ENCODE measurements around the gene GAB3.

The GAB3 gene

GRCh38 chrX:154655786-154656185, 95.1 kb downstream of the GAB3 start:
- no peaks in the 10 kb centered on the region for H3K27me3 ChIP-seq (ENCODE audit: insufficient read depth, low read length)
- no peaks in the 10 kb centered on the region for H3K9me2 ChIP-seq (ENCODE audit: low read depth, low read length)
- H3K9ac ChIP-seq (ENCODE audit: low read length) = no peak overlapping the region
- TF ChIP-seq CTCF (IDR thresholded peaks at IDR 0.05; ENCODE audit: low read length) (no peak), EZH2 (IDR thresholded peaks at IDR 0.05; ENCODE audit: borderline replicate concordance, low read length) (no peak)
- H3K79me2 ChIP-seq (ENCODE audit: insufficient read depth, low read length) = no peaks in the 10 kb centered on the region
- H3K4me2 ChIP-seq (ENCODE audit: low read length) = no peak overlapping the region
- H3F3A ChIP-seq (ENCODE audit: insufficient read depth, low read length) = no peaks in the 10 kb centered on the region
- H3K4me1 ChIP-seq (ENCODE audit: insufficient read depth, low read length, severe bottlenecking) = no peaks in the 10 kb centered on the region
- H2AFZ ChIP-seq (ENCODE audit: low read length) = no peak overlapping the region
- H3K9me3 ChIP-seq (ENCODE audit: low read length) = no peaks in the 10 kb centered on the region
- H4K20me1 ChIP-seq (ENCODE audit: insufficient read depth, low read length) = no peaks in the 10 kb centered on the region
- no peak overlapping the region for H3K27ac ChIP-seq (ENCODE audit: low read depth, low read length, poor library complexity, severe bottlenecking)
- no peaks in the 10 kb centered on the region for H3K36me3 ChIP-seq (ENCODE audit: insufficient read depth, low read length)
- H3K4me3 ChIP-seq (ENCODE audit: low read depth, low read length, poor library complexity, severe bottlenecking) = no peak overlapping the region

- Histone ChIP-seq H3K9me3 (ENCODE audit: low read length) (no peaks in the 10 kb centered on the region), H3K27ac (ENCODE audit: low read depth, low read length, poor library complexity, severe bottlenecking) (no peak overlapping the region), H3K9ac (ENCODE audit: low read length) (no peak overlapping the region), H3K79me2 (ENCODE audit: insufficient read depth, low read length) (no peaks in the 10 kb centered on the region), H3K4me2 (ENCODE audit: low read length) (no peak overlapping the region), H3K4me1 (ENCODE audit: insufficient read depth, low read length, severe bottlenecking) (no peaks in the 10 kb centered on the region), H3F3A (ENCODE audit: insufficient read depth, low read length) (no peaks in the 10 kb centered on the region), H3K36me3 (ENCODE audit: insufficient read depth, low read length) (no peaks in the 10 kb centered on the region), H2AFZ (ENCODE audit: low read length) (no peak overlapping the region), H3K27me3 (ENCODE audit: insufficient read depth, low read length) (no peaks in the 10 kb centered on the region), H4K20me1 (ENCODE audit: insufficient read depth, low read length) (no peaks in the 10 kb centered on the region), H3K9me2 (ENCODE audit: low read depth, low read length) (no peaks in the 10 kb centered on the region), H3K4me3 (ENCODE audit: low read depth, low read length, poor library complexity, severe bottlenecking) (no peak overlapping the region)
- no peak for TF ChIP-seq EZH2 (IDR thresholded peaks at IDR 0.05; ENCODE audit: borderline replicate concordance, low read length)
- no peak for TF ChIP-seq CTCF (IDR thresholded peaks at IDR 0.05; ENCODE audit: low read length)
These were observed 95.5 kb downstream of the GAB3 start for GRCh38 chrX:154655346-154655745.

GRCh38 chrX:154654925-154655324, 96.0 kb downstream of the GAB3 start:
- TF ChIP-seq EZH2 (IDR thresholded peaks at IDR 0.05; ENCODE audit: borderline replicate concordance, low read length) = no peak
- TF ChIP-seq CTCF (IDR thresholded peaks at IDR 0.05; ENCODE audit: low read length) = no peak
- no peaks in the 10 kb centered on the region for H3K9me3 ChIP-seq (ENCODE audit: low read length)
- H3K36me3 ChIP-seq (ENCODE audit: insufficient read depth, low read length) = no peaks in the 10 kb centered on the region
- no peaks in the 10 kb centered on the region for H3K4me1 ChIP-seq (ENCODE audit: insufficient read depth, low read length, severe bottlenecking)
- H3K9me2 ChIP-seq (ENCODE audit: low read depth, low read length) = no peaks in the 10 kb centered on the region
- H3K9ac ChIP-seq (ENCODE audit: low read length) = no peak overlapping the region
- H3F3A ChIP-seq (ENCODE audit: insufficient read depth, low read length) = no peaks in the 10 kb centered on the region
- no peaks in the 10 kb centered on the region for H3K79me2 ChIP-seq (ENCODE audit: insufficient read depth, low read length)
- no peak overlapping the region for H2AFZ ChIP-seq (ENCODE audit: low read length)
- no peaks in the 10 kb centered on the region for H4K20me1 ChIP-seq (ENCODE audit: insufficient read depth, low read length)
- no peak overlapping the region for H3K4me2 ChIP-seq (ENCODE audit: low read length)
- H3K27me3 ChIP-seq (ENCODE audit: insufficient read depth, low read length) = no peaks in the 10 kb centered on the region
- H3K27ac ChIP-seq (ENCODE audit: low read depth, low read length, poor library complexity, severe bottlenecking) = no peak overlapping the region
- H3K4me3 ChIP-seq (ENCODE audit: low read depth, low read length, poor library complexity, severe bottlenecking) = no peak overlapping the region
